Astrocyte of the spinal cord (primary cell): ENCODE measurements around the gene ANKRD10.

Experiments used
- DNase-seq: peaks from one replicate; pipeline ENCODE4 v3.0.0; 2011; ENCODE audit warnings: low read depth, low spot score
- H3K4me3 ChIP-seq: 2 replicates; pipeline ENCODE4 v1.5.1; 2011; ENCODE audit warnings: low read depth, mild to moderate bottlenecking, low read length, moderate library complexity
- in situ Hi-C: cut with HindIII; loops from 2 replicates; pipeline ENCODE4 v1.10.0; 2017; ENCODE audit warnings: low sequenced_read_pairs
- TF ChIP-seq, protein P1 (sequence below): IDR thresholded peaks from 2 replicates; pipeline ENCODE4 v1.5.1; 2012; ENCODE audit warnings: low read depth, mild to moderate bottlenecking, low read length, inconsistent platforms

Gene ANKRD10

DNA sequence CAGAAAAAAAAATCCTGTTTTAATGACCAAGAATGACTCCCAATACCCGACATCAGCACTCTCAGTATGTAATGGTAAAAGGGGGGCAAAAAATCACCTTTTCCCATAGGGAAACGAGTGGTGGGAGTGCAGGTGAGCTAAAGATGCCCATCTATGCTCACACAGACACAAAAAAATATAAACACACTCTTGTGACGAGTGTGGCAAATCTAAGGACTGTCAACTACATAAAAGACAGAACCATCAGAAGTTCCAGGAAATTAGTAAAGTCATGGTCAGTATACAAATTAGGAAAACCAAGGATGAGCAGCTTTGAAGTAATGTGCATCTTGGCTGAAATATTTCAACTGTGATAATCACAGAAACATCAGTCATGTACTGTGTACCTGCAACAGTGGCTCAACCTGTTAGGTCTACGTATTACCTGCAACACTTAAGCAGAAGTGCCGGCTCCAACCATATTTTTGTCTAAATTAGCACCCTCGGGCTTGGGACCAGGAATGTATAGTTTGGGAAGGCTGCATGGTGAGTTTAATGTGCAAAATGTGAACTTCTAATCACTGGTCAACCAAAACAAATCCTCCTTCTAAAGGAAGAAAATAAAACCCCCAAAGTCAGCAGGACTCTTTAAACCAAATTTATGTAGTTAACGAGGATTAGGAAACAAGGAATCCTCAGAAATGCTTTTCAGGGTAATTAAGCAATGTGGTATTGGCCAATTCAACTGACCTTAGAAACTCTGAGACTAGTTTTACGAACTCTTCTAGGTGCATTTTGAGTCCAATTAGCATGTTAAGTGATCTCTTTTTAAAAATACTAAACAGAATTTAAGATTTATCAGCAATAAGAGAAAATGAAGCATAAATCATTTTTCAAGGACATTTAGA lies 24.3 kb downstream of the ANKRD10 start:
- TF ChIP-seq, protein P1, sequence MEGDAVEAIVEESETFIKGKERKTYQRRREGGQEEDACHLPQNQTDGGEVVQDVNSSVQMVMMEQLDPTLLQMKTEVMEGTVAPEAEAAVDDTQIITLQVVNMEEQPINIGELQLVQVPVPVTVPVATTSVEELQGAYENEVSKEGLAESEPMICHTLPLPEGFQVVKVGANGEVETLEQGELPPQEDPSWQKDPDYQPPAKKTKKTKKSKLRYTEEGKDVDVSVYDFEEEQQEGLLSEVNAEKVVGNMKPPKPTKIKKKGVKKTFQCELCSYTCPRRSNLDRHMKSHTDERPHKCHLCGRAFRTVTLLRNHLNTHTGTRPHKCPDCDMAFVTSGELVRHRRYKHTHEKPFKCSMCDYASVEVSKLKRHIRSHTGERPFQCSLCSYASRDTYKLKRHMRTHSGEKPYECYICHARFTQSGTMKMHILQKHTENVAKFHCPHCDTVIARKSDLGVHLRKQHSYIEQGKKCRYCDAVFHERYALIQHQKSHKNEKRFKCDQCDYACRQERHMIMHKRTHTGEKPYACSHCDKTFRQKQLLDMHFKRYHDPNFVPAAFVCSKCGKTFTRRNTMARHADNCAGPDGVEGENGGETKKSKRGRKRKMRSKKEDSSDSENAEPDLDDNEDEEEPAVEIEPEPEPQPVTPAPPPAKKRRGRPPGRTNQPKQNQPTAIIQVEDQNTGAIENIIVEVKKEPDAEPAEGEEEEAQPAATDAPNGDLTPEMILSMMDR, result no peak
- in situ Hi-C loops, result no loop called here
- H3K4me3 ChIP-seq, result no peak overlapping the region
- no peak for DNase-seq

DNA sequence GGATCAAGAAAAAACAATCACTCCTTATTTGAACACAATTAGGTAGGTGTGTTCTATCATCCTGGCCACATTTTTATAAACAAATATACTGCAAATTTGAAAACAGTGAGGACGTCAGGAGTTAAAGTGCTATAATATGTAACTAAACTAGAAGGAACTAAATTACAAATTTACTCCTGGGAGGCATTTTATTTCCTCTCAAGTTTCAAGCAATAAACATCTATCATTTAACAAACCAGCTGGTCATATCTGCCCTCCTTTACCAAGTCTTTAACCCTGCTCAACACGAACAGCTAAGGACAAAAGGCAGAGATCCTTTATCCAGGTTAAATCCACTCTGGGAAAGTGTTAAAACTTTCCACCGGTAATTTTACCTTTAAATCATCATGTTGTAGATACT lies 26.5 kb downstream of the ANKRD10 start:
- H3K4me3 ChIP-seq, result no peak overlapping the region
- TF ChIP-seq, protein P1, result no peak
- no peak for DNase-seq
- in situ Hi-C loops, result no loop called here

DNA sequence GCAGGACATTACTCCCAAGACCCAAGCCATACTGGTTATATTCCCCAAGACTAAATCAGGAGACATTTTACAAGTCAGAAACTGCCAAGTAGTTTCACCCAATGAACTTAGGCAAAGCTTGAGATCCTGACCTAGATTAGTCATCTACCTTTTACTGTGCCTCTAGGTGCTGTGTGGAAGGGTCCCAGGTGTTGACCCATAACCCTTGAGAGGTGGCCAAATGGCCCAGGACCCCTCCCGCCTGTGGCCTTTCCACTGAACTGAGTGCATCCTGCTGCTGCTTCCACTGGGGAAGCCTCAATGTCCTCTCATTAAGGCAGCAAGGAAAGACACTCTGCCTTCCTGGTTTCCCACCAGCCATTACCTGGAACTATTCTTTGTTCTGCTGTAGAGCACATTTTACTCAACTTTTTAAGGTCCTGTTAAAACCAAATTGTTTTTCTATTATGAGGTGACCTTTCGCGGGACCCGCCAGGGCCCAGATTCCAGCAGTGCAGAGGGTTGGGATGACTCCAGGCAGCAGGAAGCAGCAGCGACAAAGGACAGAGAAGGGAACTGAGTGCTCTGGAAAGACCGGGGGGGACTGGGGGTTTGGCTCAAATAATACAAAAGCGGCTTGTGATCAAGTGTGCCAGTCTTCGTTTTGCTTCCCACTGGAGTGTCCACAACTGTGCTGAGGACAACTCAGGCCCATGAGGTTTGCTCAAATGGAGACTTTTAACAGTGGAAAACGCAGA lies 27.1 kb downstream of the ANKRD10 start:
- DNase-seq, result no peak
- TF ChIP-seq, protein P1, result no peak
- in situ Hi-C loops, result no loop called here
- no peak overlapping the region for H3K4me3 ChIP-seq

DNA sequence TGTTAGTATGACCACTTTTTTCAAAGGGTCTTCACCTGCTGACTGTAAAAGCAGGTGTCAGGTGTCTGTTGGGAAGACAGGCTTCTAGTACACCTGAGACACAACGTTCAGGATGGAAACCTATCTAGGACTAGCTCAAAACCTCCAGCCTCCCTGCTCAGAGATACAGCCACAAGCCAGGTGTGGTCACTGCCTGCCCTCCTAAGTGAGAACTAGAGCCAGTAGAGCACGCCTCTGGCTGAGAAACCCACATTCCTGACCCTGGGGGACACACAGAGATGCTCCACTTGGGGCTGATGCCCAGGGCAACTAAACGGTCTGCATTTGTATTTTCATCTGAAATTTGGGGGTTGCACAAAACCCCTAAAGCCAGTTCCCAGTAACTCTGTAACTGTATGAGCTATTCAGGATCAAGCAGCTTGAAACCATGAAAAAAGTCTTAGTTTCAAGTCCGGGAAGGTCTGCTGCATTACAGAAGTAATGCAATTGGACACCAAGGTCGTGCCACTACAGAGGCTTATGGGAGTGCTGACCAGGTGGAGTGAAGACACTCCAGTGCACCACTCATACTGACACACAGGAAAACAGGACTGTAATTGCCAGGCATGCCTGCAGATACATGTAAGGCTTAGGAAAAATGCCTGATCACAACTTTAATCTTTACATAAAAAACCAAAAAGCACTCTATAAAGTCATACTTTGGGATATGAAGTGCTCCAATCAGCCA lies 27.8 kb downstream of the ANKRD10 start:
- H3K4me3 ChIP-seq, result no peak overlapping the region
- DNase-seq, result no peak
- in situ Hi-C loops, result no loop called here
- TF ChIP-seq, protein P1, result no peak

DNA sequence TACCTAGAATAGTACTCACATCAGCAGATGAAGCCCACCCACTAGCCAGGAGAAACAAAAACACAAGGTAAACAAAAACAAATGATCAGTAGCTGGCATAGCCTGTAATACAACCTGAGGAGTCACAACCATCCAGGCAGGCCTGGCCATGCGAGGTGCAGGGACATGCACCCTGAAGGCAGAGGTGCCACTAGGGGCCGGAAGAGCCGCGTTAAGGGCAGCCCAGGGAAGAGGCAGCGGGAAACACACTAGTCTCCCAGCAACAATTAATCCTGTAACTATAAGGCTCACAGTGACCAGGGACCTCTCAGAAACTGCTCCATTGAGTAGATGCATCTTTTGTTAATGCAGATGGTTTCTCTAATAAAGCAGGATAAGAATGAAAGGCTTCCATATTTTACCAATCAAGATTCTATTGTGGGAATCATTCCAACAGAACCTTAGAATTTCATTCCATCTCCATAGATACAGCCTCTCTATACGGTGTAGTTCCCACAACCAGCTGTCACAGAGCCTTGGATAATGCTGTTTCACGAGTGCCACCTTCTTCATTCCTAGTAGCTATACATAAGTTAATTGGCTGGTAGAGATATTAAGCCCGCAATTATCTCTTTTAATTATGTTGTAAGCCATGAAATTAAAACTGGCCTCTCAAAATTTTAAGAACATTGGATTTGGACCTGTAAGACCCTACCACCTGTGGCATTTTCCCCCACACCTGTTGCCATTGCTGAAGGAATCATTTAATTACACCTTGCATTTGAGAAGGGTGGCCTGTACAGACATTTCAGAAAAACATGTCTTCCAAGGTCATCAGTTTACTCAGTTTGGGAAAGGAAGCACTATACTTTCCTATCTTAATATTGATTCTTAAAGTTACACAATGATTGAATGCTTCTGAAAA lies 28.7 kb downstream of the ANKRD10 start:
- H3K4me3 ChIP-seq, result no peak overlapping the region
- DNase-seq, result no peak
- in situ Hi-C loops, result no loop called here
- TF ChIP-seq, protein P1, result no peak
